Ramos (cell line): Measurements from ENCODE around the gene GHRHR.

Source experiments
- in situ Hi-C: fragments of 300-500 bp; cut with MboI; formaldehyde crosslinking; loops from one replicate; pipeline ENCODE4 v1.14.3; 2022; ENCODE audit warnings: low sequenced_read_pairs; ENCODE audit not compliant: unreplicated experiment

Gene GHRHR

GRCh38 chr7:30983042-30983913, 19.5 kb downstream of the GHRHR start:
- in situ Hi-C loops, result loop anchor here (5.0 kb wide), 1 partner anchor 144 kb away; no protein-coding TSS in a partner anchor

- in situ Hi-C loops, result loop anchor here (5.0 kb wide), 1 partner anchor 143 kb away; no protein-coding TSS in a partner anchor
Measured at GRCh38 chr7:30983914-30984247, 20.1 kb downstream of the GHRHR start.

- in situ Hi-C loops, result loop anchor here (5.0 kb wide), 1 partner anchor 143 kb away; no protein-coding TSS in a partner anchor
Measured at GRCh38 chr7:30984359-30985107, 20.8 kb downstream of the GHRHR start.

- in situ Hi-C loops, result no loop called here
Measured at GRCh38 chr7:30985756-30986155, 22.0 kb downstream of the GHRHR start.

- in situ Hi-C loops, result no loop called here
Measured at GRCh38 chr7:30986331-30986730, 22.6 kb downstream of the GHRHR start.

- in situ Hi-C loops, result no loop called here
Measured at GRCh38 chr7:30986738-30987137, 23.0 kb downstream of the GHRHR start.

- in situ Hi-C loops, result no loop called here
Measured at GRCh38 chr7:30987178-30987577, 23.4 kb downstream of the GHRHR start.

- in situ Hi-C loops, result no loop called here
Measured at GRCh38 chr7:30987936-30988335, 24.2 kb downstream of the GHRHR start.

GRCh38 chr7:30988351-30989005, 24.7 kb downstream of the GHRHR start:
- in situ Hi-C loops, result no loop called here

- in situ Hi-C loops, result no loop called here
Measured at GRCh38 chr7:30989008-30989823, 25.5 kb downstream of the GHRHR start.

GRCh38 chr7:30989824-30990672, 26.3 kb downstream of the GHRHR start:
- in situ Hi-C loops, result no loop called here

- in situ Hi-C loops, result no loop called here
Measured at GRCh38 chr7:30990673-30991170, 27.0 kb downstream of the GHRHR start.

- in situ Hi-C loops, result no loop called here
Measured at GRCh38 chr7:30992414-30992813, 28.7 kb downstream of the GHRHR start.

- in situ Hi-C loops, result no loop called here
Measured at GRCh38 chr7:30994206-30995100, 30.7 kb downstream of the GHRHR start.

GRCh38 chr7:30995536-30995935, 31.8 kb downstream of the GHRHR start:
- in situ Hi-C loops, result no loop called here

- in situ Hi-C loops, result no loop called here
Measured at GRCh38 chr7:30996256-30996655, 32.5 kb downstream of the GHRHR start.

- in situ Hi-C loops, result no loop called here
Measured at GRCh38 chr7:30996883-30997282, 33.1 kb downstream of the GHRHR start.

GRCh38 chr7:30997316-30997715, 33.6 kb downstream of the GHRHR start:
- in situ Hi-C loops, result no loop called here
